Small intestine (tissue), 16 donors: ENCODE results near the gene TRNT1. TPM values are rescaled to one million over a fixed set of nuclear protein-coding genes. Genes with fewer than 3 reads are reported as not detected.
A peak's percentile ranks its signal among the peaks of the same experiment; 100 is the strongest.

Experiments
- DNase-seq, 2 donors: peaks; one replicate each; pipeline versions ENCODE4 v3.0.0 to v3.0.0-alpha.2; 2013
- FAIRE-seq: peaks from 2 replicates; lab custom pipeline; 2012; peaks lifted over from hg19 to GRCh38; lab: Jason Lieb, UNC
- H3K27ac ChIP-seq, 3 donors: one replicate each; pipeline ENCODE4 v1.5.1; 2013; ENCODE audit warnings: low read length in 2 of 3, mild to moderate bottlenecking in 2 of 3, control low read depth in 1 of 3, inconsistent platforms in 1 of 3, low read depth in 1 of 3, moderate library complexity in 1 of 3
- H3K27me3 ChIP-seq, 3 donors: one replicate each; pipeline ENCODE4 v1.6.1; 2013; ENCODE audit warnings: low read length in 3 of 3, inconsistent platforms in 1 of 3; ENCODE audit not compliant: control insufficient read depth in 3 of 3, insufficient read depth in 3 of 3
- H3K36me3 ChIP-seq, 3 donors: one replicate each; pipeline ENCODE4 v1.6.1; 2013; ENCODE audit warnings: low read length in 3 of 3, inconsistent platforms in 1 of 3, low read depth in 1 of 3, mild to moderate bottlenecking in 1 of 3, moderate library complexity in 1 of 3; ENCODE audit not compliant: control insufficient read depth in 3 of 3, insufficient read depth in 2 of 3
- H3K4me1 ChIP-seq, 3 donors: one replicate each; pipeline ENCODE4 v1.6.1; 2013; ENCODE audit warnings: low read length in 2 of 3, inconsistent platforms in 1 of 3, low read depth in 1 of 3, mild to moderate bottlenecking in 1 of 3, moderate library complexity in 1 of 3; ENCODE audit not compliant: control insufficient read depth in 3 of 3, insufficient read depth in 2 of 3
- H3K4me3 ChIP-seq, 3 donors: one replicate each; pipeline ENCODE4 v1.5.1; 2013; ENCODE audit warnings: low read length in 3 of 3, control low read depth in 1 of 3, inconsistent platforms in 1 of 3, low read depth in 1 of 3, mild to moderate bottlenecking in 1 of 3, moderate library complexity in 1 of 3
- H3K9me3 ChIP-seq, 2 donors: one replicate each; pipeline ENCODE4 v1.6.1; 2013; ENCODE audit warnings: low read depth in 1 of 2, low read length in 1 of 2; ENCODE audit not compliant: control insufficient read depth in 2 of 2, insufficient read depth in 1 of 2
- WGBS, 3 donors: extraction: QIAGEN DNeasy Blood & Tissue Kit; methylation state at CpG; one replicate each; pipeline ENCODE4 v1.1.7; 2013; 5-methylcytosine and 5-hydroxymethylcytosine counted together
- long read RNA-seq, 10 donors: transcript quantifications; one replicate each; lab custom pipeline, GENCODE V29; 2026
- polyA plus RNA-seq, 4 donors: library from polyadenylated mRNA; stranded (reverse) in 3 of 4; unstranded in 1 of 4; fragments of 200-250 nt in 3 of 4; fragments of 120-200 nt in 1 of 4; gene quantifications; one replicate each; pipeline versions ENCODE4 v1.2.1 to v1.2.3, GENCODE V29; 2013
- donor health status: healthy with polysubstance abuse.
- donor health status: control.
- donor health status: control.
- donor health status: Bipolar disorder and iron deficiency.
- donor health status: healthy.

TRNT1 gene
- 10 to 100 TPM in 3 of 4 donors, 1 to 10 TPM in 1; 6.5 to 21.7 (median 11.3) TPM for polyA plus RNA-seq
- long read RNA-seq, donor 1: 0 reads
- long read RNA-seq, donor 2, partial matches to known transcripts: 0 of 1 reads
- long read RNA-seq, donor 2, other reads (novel, unspliced or antisense): 0 of 1 reads
- long read RNA-seq, donor 3, partial matches to known transcripts: 16 of 24 reads
- long read RNA-seq, donor 3, other reads (novel, unspliced or antisense): 0 of 24 reads
- long read RNA-seq, donor 4, partial matches to known transcripts: 0 of 1 reads
- long read RNA-seq, donor 4, other reads (novel, unspliced or antisense): 0 of 1 reads
- long read RNA-seq, donor 5, partial matches to known transcripts: 0 of 1 reads
- long read RNA-seq, donor 5, other reads (novel, unspliced or antisense): 0 of 1 reads
- long read RNA-seq, donor 6, partial matches to known transcripts: 0 of 3 reads
- long read RNA-seq, donor 6, other reads (novel, unspliced or antisense): 0 of 3 reads
- long read RNA-seq, donor 7: 0 reads
- long read RNA-seq, donor 8: 0 reads
- long read RNA-seq, donor 9: 0 reads
- long read RNA-seq, donor 10, partial matches to known transcripts: 12 of 46 reads
- long read RNA-seq, donor 10, other reads (novel, unspliced or antisense): 27 of 46 reads

DNA sequence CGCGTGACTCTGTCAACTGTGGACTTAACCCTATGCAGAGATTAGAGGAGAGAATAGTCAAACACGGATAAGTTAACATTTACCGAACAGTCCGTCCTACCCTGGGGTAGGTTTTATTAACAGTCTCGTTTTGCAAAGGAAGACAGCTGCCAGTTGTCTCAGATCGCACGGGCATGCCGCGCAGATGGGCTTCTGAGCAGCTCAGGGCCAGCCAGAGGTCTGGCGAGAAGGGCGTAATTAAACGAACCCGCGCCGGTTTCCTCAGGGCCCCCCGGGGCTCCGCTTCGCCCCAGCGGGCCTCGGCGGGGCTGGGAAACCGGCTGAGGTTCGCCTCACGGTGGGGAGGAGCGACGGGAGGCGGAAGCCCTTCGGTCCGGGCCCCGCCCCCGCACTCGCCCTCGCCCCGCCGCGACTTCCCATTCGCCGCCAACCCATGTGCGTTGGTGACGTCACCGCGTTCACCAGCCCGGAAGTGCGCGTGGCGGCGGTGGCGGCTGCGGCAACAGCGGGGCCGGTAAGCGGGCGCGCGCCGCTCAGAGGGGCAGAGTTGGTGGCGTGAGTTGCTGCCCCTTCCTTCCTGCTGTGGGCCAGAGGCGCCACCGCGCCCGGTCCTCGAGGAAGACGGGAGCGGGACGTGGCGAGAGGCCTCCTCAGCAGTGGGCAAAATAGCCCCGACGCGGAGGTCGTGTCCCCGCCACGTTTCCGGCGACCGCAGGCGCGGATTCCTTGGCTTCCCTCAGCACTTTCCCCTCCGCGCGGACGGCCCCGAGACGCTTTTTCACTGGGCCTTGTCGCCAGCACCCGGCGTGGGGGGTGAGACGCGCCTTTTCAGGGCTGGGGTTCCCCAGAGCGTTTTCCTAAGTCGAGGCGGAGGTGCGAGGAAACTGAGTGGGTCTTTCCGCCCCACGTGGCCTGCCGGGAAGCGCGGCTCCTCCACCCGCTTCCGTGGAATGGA is at the start of gene TRNT1:
TRNT1 (plus strand) TSS at position 464 of the 955 bp plus-strand sequence. CDS start 2,101 bp downstream, outside the sequence.
- DNase-seq: peak; percentile 94 to 98
- Histone ChIP-seq H3K4me1 (peaks cover 0 to 5% (median 0%) of the 10 kb centered on the region in 3 donors), H3K27ac (peak within 1 kb of the TSS; percentile 93 to 100 (median 95)), H3K36me3 (peaks cover 5 to 13% (median 9%) of the 10 kb centered on the region in 3 donors), H3K9me3 (peaks cover 0 to 7% of the 10 kb centered on the region in 2 donors), H3K4me3 (peak within 1 kb of the TSS; percentile 81 to 94 (median 86)), H3K27me3 (no peaks in the 10 kb centered on the region)
- FAIRE-seq: no peak
- 0 to 1% (median 0%) methylated on average over 80 to 100 of the region's 100 CpGs for WGBS, 3 donors

DNA sequence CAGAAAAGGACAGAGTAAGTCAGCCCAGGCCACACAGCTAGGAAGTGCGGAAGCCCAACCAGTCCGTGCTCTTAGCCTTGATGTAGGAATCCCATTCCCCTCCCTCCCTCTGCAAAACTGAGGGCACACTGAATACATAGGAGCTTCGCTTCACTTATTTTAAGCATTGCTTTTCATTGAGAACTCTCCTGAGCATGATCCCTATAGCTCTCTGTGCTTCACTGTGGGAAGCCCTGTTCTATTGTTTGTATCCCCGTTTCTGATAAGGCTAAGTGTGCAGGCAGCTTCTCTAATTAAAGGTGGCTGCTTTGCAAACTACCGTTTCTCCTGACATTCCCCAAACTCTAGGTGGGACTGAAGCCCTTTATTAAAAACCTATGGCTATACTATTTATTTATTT is 46.4 kb upstream of the TRNT1 start:
- H3K27ac ChIP-seq: no peak overlapping the region
- H3K4me1 ChIP-seq: no peaks in the 10 kb centered on the region
- WGBS, 3 donors: 55 to 67% (median 64%) methylated on average over 5 of the region's 5 CpGs
- H3K27me3 ChIP-seq: no peaks in the 10 kb centered on the region
- no peaks in the 10 kb centered on the region for H3K9me3 ChIP-seq
- no peak for FAIRE-seq
- no peak overlapping the region for H3K4me3 ChIP-seq
- DNase-seq: no peak
- H3K36me3 ChIP-seq: no peaks in the 10 kb centered on the region

DNA sequence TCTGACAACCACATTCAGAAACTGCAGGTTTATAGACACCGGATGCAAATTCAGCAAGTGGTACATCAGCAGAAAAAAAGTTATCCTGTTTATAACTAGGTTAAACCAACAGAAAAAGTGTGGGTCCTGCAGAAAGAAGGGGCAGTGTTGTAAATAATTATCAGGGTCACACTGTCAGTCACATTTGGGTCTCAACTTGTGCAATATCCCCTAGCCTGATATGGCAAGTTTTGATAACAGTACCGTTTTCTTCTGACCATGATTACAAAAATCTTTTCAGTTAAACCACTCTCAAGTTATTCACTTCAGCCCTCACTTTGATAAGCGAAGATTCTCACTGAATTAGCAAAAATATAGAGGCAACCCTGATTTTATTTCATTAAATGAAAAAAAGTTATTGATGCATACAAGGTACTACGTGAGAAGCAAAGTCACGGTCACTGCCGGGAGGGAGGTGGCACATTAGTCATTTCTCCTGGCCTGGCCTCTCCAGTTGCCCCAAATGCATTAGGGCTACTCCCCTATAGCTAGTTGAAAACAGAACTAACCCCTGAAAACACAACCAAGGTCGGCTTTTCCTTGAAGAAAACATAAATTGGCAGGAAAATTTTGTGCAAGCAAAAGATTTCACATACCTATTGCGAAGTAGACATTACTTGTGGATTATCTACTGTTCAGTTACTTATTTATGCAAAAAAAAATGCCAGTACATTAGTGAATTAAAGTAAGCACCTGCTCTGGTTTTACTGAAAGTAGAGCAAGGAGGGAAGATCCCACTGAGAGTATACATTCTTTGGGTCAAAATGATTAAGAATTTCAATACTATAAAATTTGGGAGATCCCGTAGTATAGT is 45.1 kb upstream of the TRNT1 start:
- no peaks in the 10 kb centered on the region for H3K4me1 ChIP-seq
- 72 to 76% (median 75%) methylated on average over 9 of the region's 9 CpGs for WGBS, 3 donors
- H3K9me3 ChIP-seq: no peaks in the 10 kb centered on the region
- H3K27me3 ChIP-seq: no peaks in the 10 kb centered on the region
- DNase-seq (no peak), FAIRE-seq (no peak)
- no peaks in the 10 kb centered on the region for H3K36me3 ChIP-seq
- no peak overlapping the region for H3K27ac ChIP-seq
- H3K4me3 ChIP-seq: no peak overlapping the region

DNA sequence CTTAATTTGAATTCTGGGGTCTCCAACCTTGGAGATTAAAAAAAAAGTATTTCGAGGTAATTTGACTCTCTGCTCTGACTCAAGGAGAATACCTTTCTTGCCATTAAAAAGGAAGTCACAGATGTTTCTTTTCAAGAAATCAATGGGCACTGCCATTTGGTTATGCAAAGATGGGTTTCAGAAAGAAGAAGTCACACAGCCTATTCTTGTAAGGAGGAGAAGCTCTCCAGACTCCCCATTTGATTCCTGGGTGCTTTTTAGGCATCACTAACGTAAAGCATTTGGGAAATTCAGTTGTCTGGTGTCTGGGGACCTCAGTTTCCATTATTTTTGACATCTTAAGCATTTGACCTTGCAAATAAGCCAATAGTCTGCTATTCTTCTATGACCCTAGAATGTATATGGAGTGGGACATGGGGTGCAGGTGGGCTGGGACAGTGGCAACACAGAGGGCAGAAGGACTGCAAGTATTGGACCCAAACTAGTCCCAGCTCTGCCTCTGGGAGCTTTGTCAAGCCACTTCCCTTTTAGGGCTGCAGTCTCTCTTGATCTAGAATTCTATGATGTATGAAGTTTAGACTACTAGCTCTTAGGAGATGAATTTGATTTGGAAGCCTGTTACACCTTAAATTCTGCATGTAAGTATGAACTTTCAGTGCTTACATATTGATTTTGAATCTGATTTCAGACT is 44.4 kb upstream of the TRNT1 start:
- Histone ChIP-seq H3K4me3 (no peak overlapping the region), H3K27ac (no peak overlapping the region), H3K27me3 (no peaks in the 10 kb centered on the region), H3K36me3 (no peaks in the 10 kb centered on the region), H3K9me3 (no peaks in the 10 kb centered on the region), H3K4me1 (no peaks in the 10 kb centered on the region)
- DNase-seq: no peak
- WGBS, 3 donors: 36 to 60% (median 52%) methylated on average over 2 of the region's 2 CpGs
- no peak for FAIRE-seq

DNA sequence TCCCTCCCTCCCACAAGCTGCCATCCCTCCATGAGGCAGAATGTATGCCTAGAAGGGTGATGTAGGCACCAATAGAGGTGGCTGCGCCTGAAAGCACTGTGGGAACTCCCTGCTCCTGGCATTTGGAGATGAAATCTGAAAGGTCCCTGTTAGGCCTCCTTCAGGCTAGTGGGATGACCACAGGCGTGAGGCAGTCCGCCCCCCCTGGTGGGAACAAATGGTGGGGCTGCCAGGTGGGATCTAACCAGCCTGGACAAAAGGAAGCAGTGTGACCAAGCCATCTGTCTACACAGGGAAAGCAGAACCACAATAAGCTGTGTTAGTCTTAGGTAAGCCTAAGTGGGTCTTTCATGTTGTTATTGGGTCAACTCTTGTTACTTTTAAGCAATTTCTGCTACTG is 41.9 kb upstream of the TRNT1 start:
- no peaks in the 10 kb centered on the region for H3K4me1 ChIP-seq
- 81 to 92% (median 81%) methylated on average over 3 of the region's 3 CpGs for WGBS, 3 donors

DNA sequence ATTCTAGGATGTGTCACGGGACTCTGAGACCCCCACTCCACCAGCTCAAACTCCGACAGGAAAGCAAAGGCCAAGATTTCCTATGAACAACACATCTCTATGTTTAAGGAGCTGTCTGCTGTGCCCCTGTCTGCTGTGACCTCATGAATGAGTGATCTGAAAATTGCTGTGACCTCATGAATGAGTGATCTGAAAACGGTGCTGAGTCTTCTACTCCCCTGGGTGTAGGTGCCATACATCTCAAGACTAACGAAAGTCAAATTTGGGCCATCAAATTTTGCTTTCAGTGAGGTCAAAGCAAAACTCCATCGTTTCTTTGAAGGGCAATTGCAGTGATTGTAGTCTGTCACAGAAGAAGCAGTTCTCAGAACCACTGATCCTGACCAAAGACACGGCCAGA is 41.0 kb upstream of the TRNT1 start:
- FAIRE-seq: no peak
- Histone ChIP-seq H3K27me3 (no peaks in the 10 kb centered on the region), H3K9me3 (no peaks in the 10 kb centered on the region), H3K27ac (no peak overlapping the region), H3K36me3 (no peaks in the 10 kb centered on the region), H3K4me1 (no peaks in the 10 kb centered on the region), H3K4me3 (no peak overlapping the region)
- DNase-seq: no peak
- 60 to 78% (median 73%) methylated on average over 6 of the region's 6 CpGs for WGBS, 3 donors

More for the DNA sequence above, 41.9 kb upstream of the TRNT1 start:
- H3K4me3 ChIP-seq: no peak overlapping the region
- no peak for DNase-seq
- no peaks in the 10 kb centered on the region for H3K36me3 ChIP-seq
- no peak overlapping the region for H3K27ac ChIP-seq
- H3K27me3 ChIP-seq: no peaks in the 10 kb centered on the region
- FAIRE-seq: no peak
- H3K9me3 ChIP-seq: no peaks in the 10 kb centered on the region

DNA sequence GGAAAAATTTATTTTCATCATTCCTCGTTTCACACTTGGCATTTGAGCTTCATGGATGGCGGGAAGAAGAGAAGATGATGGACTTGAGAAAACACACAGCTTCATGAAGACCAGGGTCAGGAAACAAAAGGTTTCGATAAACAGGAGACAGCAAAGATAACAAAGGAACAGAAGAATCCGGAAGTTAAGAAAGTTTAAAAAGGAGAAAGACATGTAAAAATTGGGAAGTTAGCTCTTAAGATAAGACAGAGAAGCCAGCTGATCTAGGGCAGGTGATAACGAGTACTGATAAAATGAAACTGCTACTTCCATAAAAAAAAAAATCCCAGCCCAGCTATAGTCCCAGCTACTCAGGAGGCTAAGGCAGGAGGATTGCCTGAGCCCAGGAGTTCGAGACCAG is 40.5 kb upstream of the TRNT1 start:
- Histone ChIP-seq H3K27ac (no peak overlapping the region), H3K27me3 (no peaks in the 10 kb centered on the region), H3K4me1 (no peaks in the 10 kb centered on the region), H3K4me3 (no peak overlapping the region), H3K9me3 (no peaks in the 10 kb centered on the region), H3K36me3 (no peaks in the 10 kb centered on the region)
- FAIRE-seq (no peak), DNase-seq (no peak)
- WGBS, 3 donors: 67 to 70% (median 67%) methylated on average over 6 of the region's 6 CpGs
